ENCODE data around the gene G6PC3. TPM values are rescaled to one million over a fixed set of nuclear protein-coding genes. Genes with fewer than 3 reads are reported as not detected.

G6PC3 gene
- total and polyA plus RNA-seq, 2 donors (not counting 3 experiments of a cell fraction or from before 2014, with no cell fraction given), result 78.4 to 194 TPM

- Histone ChIP-seq H3K36me3 (ENCODE audit: control insufficient read depth in 2 of 2, extremely low read depth in 1 of 2, insufficient read depth in 2 of 2, low read length in 2 of 2) (no peaks in the 10 kb centered on the region), H3K79me2 (ENCODE audit: control insufficient read depth, insufficient read depth, low read length) (no peaks in the 10 kb centered on the region), H4K20me1 (replicated peaks; ENCODE audit: control insufficient read depth, extremely low read depth, insufficient read depth, low read length) (no peaks in the 10 kb centered on the region), H3K27me3 (ENCODE audit: control insufficient read depth in 2 of 2, insufficient read depth in 2 of 2, low read length in 2 of 2) (no peaks in the 10 kb centered on the region), H3K4me3 (replicated peaks in 1 of 3; ENCODE audit: insufficient read depth in 1 of 3, low read depth in 1 of 3, low read length in 3 of 3) (no peak overlapping the region), H3K9me3 (replicated peaks; ENCODE audit: control insufficient read depth, insufficient read depth, low read length) (no peaks in the 10 kb centered on the region), H2AFZ (ENCODE audit: low read depth, low read length) (no peak overlapping the region), H3K9ac (replicated peaks; ENCODE audit: extremely low read depth, insufficient read depth, low read length) (no peak overlapping the region), H3K4me1 (ENCODE audit: control insufficient read depth, extremely low read depth, insufficient read depth, low read length) (peaks cover 14% of the 10 kb centered on the region), H3K27ac (ENCODE audit: insufficient read depth, low read depth, low read length) (no peak overlapping the region), H3K9me1 (replicated peaks; ENCODE audit: control insufficient read depth, extremely low read depth, insufficient read depth, low read length) (no peaks in the 10 kb centered on the region), H3K4me2 (ENCODE audit: insufficient read depth, low read length) (no peak overlapping the region)
- TF ChIP-seq MAX (IDR thresholded peaks at IDR 0.05; ENCODE audit: insufficient read depth, insufficient read length), result no peak
- no peak for TF ChIP-seq EZH2 (IDR thresholded peaks at IDR 0.05; ENCODE audit: borderline replicate concordance, low read depth, low read length, severe bottlenecking)
- TF ChIP-seq FOS (IDR thresholded peaks at IDR 0.05; ENCODE audit: borderline replicate concordance, insufficient read depth, low read length), result no peak
- no peak for TF ChIP-seq POLR2A (IDR thresholded peaks at IDR 0.05; ENCODE audit: low read depth, low read length)
- TF ChIP-seq JUN (IDR thresholded peaks at IDR 0.05; ENCODE audit: borderline replicate concordance, insufficient read depth, insufficient read length, low read depth), result no peak
- TF ChIP-seq GATA2 (IDR thresholded peaks at IDR 0.05; ENCODE audit: insufficient read depth, insufficient read length, low read depth, low read length), result no peak
- no peak for TF ChIP-seq POLR2AphosphoS5 (IDR thresholded peaks at IDR 0.05; ENCODE audit: insufficient read depth, low read depth, low read length)
- TF ChIP-seq, protein P1, sequence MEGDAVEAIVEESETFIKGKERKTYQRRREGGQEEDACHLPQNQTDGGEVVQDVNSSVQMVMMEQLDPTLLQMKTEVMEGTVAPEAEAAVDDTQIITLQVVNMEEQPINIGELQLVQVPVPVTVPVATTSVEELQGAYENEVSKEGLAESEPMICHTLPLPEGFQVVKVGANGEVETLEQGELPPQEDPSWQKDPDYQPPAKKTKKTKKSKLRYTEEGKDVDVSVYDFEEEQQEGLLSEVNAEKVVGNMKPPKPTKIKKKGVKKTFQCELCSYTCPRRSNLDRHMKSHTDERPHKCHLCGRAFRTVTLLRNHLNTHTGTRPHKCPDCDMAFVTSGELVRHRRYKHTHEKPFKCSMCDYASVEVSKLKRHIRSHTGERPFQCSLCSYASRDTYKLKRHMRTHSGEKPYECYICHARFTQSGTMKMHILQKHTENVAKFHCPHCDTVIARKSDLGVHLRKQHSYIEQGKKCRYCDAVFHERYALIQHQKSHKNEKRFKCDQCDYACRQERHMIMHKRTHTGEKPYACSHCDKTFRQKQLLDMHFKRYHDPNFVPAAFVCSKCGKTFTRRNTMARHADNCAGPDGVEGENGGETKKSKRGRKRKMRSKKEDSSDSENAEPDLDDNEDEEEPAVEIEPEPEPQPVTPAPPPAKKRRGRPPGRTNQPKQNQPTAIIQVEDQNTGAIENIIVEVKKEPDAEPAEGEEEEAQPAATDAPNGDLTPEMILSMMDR (IDR thresholded peaks at IDR 0.05; ENCODE audit: extremely low read depth in 1 of 2, insufficient read depth in 1 of 2, low read depth in 1 of 2, low read length in 2 of 2), result no peak
- TF ChIP-seq MYC (IDR thresholded peaks at IDR 0.05; ENCODE audit: low read depth, low read length), result no peak
- POLR2A ChIA-PET, result no interaction called here
- FAIRE-seq, result no peak
- intact Hi-C loops (cut with micrococcal nuclease) (no loop called here), dilution Hi-C loops (cut with MboI; ENCODE audit: extremely low pct_ligation_motif_present, low sequenced_read_pairs) (no loop called here)
- DNase-seq (ENCODE audit: low read depth, low spot score), result no peak
- no TSS peak for BruUV-seq (replicated peaks)
- CTCF ChIA-PET, result interaction anchor here (0.7 to 2.9 kb wide), 3 partner anchors 9 to 28 kb away, joined by 3 to 21 read pairs (median 4); no protein-coding TSS in a partner anchor
Measured at GRCh38 chr17:44106801-44107200, 36.3 kb downstream of the G6PC3 start.

Data from endothelial cell of umbilical vein (primary cell).